Bronchial epithelial cell (primary cell): Measurements from ENCODE around the gene QKI. TPM values are rescaled to one million over a fixed set of nuclear protein-coding genes. Genes with fewer than 3 reads are reported as not detected.

Experiments
- DNase-seq: peaks from one replicate; pipeline ENCODE4 v3.0.0-alpha.2; 2010; ENCODE audit warnings: low read depth
- FAIRE-seq: peaks from 2 replicates; lab custom pipeline; 2011; peaks lifted over from hg19 to GRCh38; lab: Jason Lieb, UNC
- H3K27me3 ChIP-seq: 2 replicates; pipeline ENCODE4 v1.5.1; 2011; ENCODE audit warnings: low read length; ENCODE audit not compliant: control insufficient read depth, insufficient read depth
- H3K36me3 ChIP-seq: 2 replicates; pipeline ENCODE4 v1.5.1; 2011; ENCODE audit warnings: low read length; ENCODE audit not compliant: control insufficient read depth, insufficient read depth
- H3K4me3 ChIP-seq: 2 replicates; pipeline ENCODE4 v1.5.1; 2011; ENCODE audit warnings: mild to moderate bottlenecking, low read depth, low read length, control low read depth
- total RNA-seq: library from RNA; depleted of rRNA; stranded (reverse); fragments of >200 nt; gene quantifications from 2 replicates; pipeline ENCODE4 v1.2.1, GENCODE V29; 2014
- TF ChIP-seq, protein P1 (sequence below): IDR thresholded peaks from 2 replicates; pipeline ENCODE4 v1.5.1; 2011; ENCODE audit warnings: mild to moderate bottlenecking, moderate library complexity, low read length, control low read depth, inconsistent platforms; ENCODE audit not compliant: insufficient read depth, severe bottlenecking

The QKI gene
- total RNA-seq, 1 donor from 2014 or later, result 51.1 TPM

DNA sequence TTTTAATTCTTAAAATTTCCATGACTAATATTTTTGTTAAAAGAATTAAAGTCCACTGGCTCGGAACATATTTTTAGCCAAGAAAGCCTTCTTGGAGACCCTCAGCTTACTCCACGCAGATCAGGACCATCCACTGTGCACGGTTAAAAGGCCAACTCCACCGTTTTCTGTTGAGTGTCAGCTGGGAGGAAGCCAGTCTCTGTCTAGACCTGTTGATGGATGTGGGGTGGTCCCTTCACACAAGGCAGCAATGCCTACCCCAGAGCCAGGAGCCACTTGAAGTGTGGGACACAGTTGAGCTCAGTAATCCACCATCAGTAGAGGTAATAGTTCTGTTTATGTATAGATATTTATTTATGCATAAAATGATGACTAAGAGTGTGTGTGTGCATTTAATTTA is 19.9 kb upstream of the QKI start:
- TF ChIP-seq, protein P1, sequence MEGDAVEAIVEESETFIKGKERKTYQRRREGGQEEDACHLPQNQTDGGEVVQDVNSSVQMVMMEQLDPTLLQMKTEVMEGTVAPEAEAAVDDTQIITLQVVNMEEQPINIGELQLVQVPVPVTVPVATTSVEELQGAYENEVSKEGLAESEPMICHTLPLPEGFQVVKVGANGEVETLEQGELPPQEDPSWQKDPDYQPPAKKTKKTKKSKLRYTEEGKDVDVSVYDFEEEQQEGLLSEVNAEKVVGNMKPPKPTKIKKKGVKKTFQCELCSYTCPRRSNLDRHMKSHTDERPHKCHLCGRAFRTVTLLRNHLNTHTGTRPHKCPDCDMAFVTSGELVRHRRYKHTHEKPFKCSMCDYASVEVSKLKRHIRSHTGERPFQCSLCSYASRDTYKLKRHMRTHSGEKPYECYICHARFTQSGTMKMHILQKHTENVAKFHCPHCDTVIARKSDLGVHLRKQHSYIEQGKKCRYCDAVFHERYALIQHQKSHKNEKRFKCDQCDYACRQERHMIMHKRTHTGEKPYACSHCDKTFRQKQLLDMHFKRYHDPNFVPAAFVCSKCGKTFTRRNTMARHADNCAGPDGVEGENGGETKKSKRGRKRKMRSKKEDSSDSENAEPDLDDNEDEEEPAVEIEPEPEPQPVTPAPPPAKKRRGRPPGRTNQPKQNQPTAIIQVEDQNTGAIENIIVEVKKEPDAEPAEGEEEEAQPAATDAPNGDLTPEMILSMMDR, result no peak
- no peaks in the 10 kb centered on the region for H3K27me3 ChIP-seq
- no peak overlapping the region for H3K4me3 ChIP-seq
- DNase-seq, result no peak
- no peak for FAIRE-seq
- H3K36me3 ChIP-seq, result no peaks in the 10 kb centered on the region

GRCh38 chr6:163395122-163395830 is 19.2 kb upstream of the QKI start:
- no peak overlapping the region for H3K4me3 ChIP-seq
- FAIRE-seq (no peak), DNase-seq (no peak)
- H3K27me3 ChIP-seq, result no peaks in the 10 kb centered on the region
- TF ChIP-seq, protein P1, result no peak
- no peaks in the 10 kb centered on the region for H3K36me3 ChIP-seq

- FAIRE-seq (no peak), DNase-seq (no peak)
- H3K27me3 ChIP-seq, result no peaks in the 10 kb centered on the region
- no peaks in the 10 kb centered on the region for H3K36me3 ChIP-seq
- TF ChIP-seq, protein P1, result no peak
- no peak overlapping the region for H3K4me3 ChIP-seq
These were observed 18.7 kb upstream of the QKI start for GRCh38 chr6:163395831-163396185.

DNA sequence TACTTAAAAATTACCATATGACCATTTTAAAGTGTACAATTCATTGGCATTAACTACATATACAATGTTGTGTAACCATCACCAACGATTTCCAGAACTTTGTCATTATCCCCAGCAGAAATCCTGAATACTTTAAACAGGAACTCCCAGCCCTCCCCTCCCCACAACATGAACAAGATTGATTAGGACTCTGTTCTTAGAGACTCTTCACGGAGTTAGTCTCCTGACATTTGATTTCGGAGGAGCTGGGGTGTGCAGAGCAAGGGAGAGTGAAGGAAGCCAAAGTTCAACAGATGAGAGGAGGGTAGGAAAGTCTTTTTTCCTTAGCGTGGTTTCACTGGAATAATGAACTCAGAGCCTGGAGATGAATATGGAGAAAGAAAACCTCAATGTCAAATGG is 17.2 kb upstream of the QKI start:
- Histone ChIP-seq H3K36me3 (no peaks in the 10 kb centered on the region), H3K27me3 (no peaks in the 10 kb centered on the region), H3K4me3 (no peak overlapping the region)
- TF ChIP-seq, protein P1, result no peak
- FAIRE-seq, result no peak
- DNase-seq, result no peak

GRCh38 chr6:163398115-163398514 is 16.4 kb upstream of the QKI start:
- H3K4me3 ChIP-seq, result no peak overlapping the region
- H3K27me3 ChIP-seq, result no peaks in the 10 kb centered on the region
- no peaks in the 10 kb centered on the region for H3K36me3 ChIP-seq
- TF ChIP-seq, protein P1, result no peak
- FAIRE-seq (no peak), DNase-seq (no peak)

- H3K4me3 ChIP-seq, result no peak overlapping the region
- DNase-seq (no peak), FAIRE-seq (no peak)
- TF ChIP-seq, protein P1, result no peak
- H3K36me3 ChIP-seq, result no peaks in the 10 kb centered on the region
- H3K27me3 ChIP-seq, result no peaks in the 10 kb centered on the region
These were observed 15.7 kb upstream of the QKI start for GRCh38 chr6:163398815-163399214.
